PC-3 (cell line): ENCODE data around the gene LONP1.

Experiments used
- CTCF ChIP-seq: fragments of 300-600 bp; sonication (generic); conservative IDR thresholded peaks from 2 replicates; pipeline ENCODE4 v1.5.1; 2017; ENCODE audit warnings: antibody characterized with exemption, low read depth, mild to moderate bottlenecking, low read length
- EZH2 ChIP-seq: fragments of 300-600 bp; sonication (generic); IDR thresholded peaks from one replicate; pipeline ENCODE4 v1.6.1; 2017; ENCODE audit warnings: antibody characterized with exemption, mild to moderate bottlenecking, low read length; ENCODE audit not compliant: unreplicated experiment
- EZH2phosphoT487 ChIP-seq: fragments of 300-600 bp; sonication (generic); IDR thresholded peaks from 2 replicates; pipeline ENCODE4 v1.6.1; 2018; ENCODE audit warnings: mild to moderate bottlenecking, antibody characterized with exemption, low read length, borderline replicate concordance

GRCh38 chr19:5690955-5691821 lies 28.8 kb downstream of the LONP1 start:
- no peak for TF ChIP-seq CTCF
- no peak for TF ChIP-seq EZH2
- no peak for TF ChIP-seq EZH2phosphoT487
